ENCODE data around the gene SPG21.

DNA sequence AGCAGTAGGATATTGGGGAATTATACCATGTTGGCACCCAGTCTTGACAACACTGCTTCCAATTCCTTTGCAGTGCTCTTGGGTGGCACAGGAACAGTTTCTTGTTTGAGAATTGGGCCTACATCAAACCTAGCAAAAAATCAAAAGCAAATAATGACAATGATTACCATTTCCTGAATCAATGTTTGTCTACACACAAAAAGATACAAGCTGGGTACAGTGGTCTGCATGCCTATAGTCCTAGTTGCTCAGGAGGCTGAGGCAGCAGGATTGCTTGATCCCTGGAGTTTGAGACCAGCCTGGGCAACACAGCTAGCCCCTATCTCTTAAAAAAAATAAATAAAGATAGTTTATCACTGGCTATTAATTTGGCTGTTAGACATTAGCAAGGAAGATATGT lies 31.8 kb upstream of the SPG21 start:
- TF ChIP-seq, protein P1, sequence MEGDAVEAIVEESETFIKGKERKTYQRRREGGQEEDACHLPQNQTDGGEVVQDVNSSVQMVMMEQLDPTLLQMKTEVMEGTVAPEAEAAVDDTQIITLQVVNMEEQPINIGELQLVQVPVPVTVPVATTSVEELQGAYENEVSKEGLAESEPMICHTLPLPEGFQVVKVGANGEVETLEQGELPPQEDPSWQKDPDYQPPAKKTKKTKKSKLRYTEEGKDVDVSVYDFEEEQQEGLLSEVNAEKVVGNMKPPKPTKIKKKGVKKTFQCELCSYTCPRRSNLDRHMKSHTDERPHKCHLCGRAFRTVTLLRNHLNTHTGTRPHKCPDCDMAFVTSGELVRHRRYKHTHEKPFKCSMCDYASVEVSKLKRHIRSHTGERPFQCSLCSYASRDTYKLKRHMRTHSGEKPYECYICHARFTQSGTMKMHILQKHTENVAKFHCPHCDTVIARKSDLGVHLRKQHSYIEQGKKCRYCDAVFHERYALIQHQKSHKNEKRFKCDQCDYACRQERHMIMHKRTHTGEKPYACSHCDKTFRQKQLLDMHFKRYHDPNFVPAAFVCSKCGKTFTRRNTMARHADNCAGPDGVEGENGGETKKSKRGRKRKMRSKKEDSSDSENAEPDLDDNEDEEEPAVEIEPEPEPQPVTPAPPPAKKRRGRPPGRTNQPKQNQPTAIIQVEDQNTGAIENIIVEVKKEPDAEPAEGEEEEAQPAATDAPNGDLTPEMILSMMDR (IDR thresholded peaks at IDR 0.05) = no peak
- TF ChIP-seq POLR2A (IDR thresholded peaks at IDR 0.05) (no peak), POLR2AphosphoS5 (IDR thresholded peaks at IDR 0.05) (no peak), EP300 (IDR thresholded peaks at IDR 0.05) (no peak)

Data from stomach (tissue), 4 donors.